VCaP (cell line): ENCODE data around the gene FLAD1.

Source experiments
- H3K27ac ChIP-seq: fragments of 450-650 bp; 2 replicates; pipeline ENCODE4 v1.5.1; 2017
- CTCF ChIP-seq: fragments of 450-650 bp; conservative IDR thresholded peaks from 2 replicates; pipeline ENCODE4 v1.5.1; 2017; ENCODE audit warnings: mild to moderate bottlenecking, moderate library complexity

Gene FLAD1

DNA sequence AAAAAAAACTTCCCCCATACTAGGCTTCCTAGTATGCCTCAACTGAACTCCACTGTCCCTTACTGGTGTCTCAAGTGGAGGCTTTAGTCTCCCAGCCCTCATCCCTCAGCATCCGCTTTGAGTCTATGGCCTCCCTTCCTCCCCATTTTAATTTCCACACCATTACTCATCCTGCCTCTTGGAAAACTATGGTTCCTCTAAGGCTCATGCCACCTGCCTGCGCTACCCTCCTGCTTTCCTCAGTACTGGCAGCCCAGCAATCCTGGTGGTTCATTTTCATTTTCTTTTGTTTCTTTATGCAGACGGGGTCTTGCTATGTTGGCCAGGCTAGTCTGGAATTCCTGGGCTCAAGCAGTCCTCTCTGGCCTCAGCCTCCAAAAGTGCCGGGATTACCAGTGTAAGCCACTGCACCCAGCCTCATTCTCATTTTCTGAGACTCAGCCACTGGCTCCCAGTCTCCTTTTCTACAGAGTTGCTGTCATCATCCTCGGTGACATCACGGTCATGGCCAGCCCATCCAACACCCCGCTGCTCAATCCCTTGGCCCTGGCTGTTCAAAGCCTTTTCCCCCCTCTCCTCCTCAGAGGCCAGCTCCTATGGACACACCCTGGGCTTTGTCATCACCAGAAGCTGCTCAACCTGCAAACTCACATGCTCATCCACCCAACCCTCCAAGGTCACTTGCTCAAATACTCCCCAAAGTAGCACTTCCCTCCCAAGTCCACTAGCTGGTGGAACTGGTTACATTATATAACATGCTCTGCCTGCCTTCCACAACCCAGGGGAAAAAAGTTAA is 44.3 kb upstream of the FLAD1 start:
- peak overlapping the region; percentile 100 for H3K27ac ChIP-seq
- TF ChIP-seq CTCF, result no peak

GRCh38 chr1:154940213-154940560 is 43.0 kb upstream of the FLAD1 start:
- TF ChIP-seq CTCF, result no peak
- peak overlapping the region; percentile 100; the same call in 1 of the 2 replicates for H3K27ac ChIP-seq

GRCh38 chr1:154940651-154941194 is 42.4 kb upstream of the FLAD1 start:
- H3K27ac ChIP-seq, result no peak overlapping the region; the same call in 1 of the 2 replicates
- TF ChIP-seq CTCF, result no peak

DNA sequence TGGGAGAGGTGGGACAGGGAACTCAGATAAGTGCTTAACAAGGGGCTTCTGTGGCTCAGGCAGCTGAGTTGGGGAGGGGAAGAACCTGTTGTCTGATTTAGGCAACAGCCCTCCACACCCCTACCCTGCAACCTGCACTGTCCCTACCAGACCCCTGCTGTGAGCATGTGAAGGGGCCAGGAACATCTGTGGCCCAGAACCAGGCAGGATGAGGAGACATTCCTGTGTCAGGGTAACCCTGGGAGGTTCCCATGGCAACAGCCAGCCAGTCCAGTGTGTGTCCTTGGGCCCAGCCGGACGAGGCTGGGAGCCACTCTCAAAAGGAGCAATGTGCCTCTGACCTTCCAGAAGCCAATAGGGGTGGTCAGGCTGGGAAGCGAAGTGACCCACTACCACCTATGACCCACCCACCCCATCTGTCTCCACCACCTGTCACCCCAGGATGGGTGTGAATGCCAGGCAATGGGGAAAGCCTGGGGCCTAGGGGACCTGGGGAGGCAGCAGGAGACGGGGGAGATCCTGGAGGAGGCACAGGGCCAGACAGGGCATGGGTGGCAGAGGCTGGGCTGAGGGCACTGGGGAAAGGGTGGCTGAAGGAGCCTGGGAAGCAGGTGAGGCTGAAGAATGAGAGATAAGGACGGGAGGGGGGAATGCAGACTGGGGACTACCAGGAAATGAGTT is 41.7 kb upstream of the FLAD1 start:
- no peak for TF ChIP-seq CTCF
- no peak overlapping the region; the same call in 1 of the 2 replicates for H3K27ac ChIP-seq

- no peak overlapping the region for H3K27ac ChIP-seq
- peak; percentile 100 for TF ChIP-seq CTCF
Observed at GRCh38 chr1:154943649-154944400, 39.3 kb upstream of the FLAD1 start.

DNA sequence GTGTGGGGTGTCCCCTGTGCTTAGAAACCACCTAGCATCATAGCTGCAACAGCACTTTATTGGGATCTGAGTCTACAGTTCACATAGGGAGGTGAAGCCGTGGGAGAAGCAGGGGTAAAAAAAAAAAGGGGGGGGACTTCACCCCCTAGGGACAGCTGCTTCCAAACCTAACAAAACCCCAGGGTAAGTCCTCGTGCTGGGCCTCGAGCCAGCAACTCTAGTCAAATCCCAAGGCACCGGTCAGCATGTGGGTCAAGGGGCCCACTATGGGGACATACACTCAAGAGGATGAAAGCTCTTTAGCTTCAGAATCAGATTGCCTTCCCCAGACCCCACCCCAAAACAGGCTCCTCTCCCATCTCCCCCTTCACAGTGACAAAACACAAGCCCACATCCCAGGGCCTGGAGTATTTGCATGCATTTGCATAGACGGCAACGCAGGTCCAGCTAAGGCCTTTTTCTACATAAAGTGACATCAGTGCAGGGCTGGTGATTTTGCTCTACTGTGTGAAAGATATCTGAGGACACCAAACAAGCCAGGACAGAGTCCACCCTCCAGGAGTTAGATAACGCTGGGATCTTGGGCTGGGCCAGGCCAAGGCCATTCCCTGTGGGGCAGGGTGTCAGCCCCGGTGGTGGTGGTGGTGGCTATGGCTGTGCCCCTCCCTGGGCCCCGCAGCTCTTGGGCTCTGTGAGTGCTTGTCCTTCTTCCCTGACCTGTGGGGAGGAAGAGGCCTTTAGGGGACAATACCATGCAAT is 38.6 kb upstream of the FLAD1 start:
- TF ChIP-seq CTCF, result no peak
- no peak overlapping the region for H3K27ac ChIP-seq
